HAP-1 (cell line): ENCODE measurements around the gene LRRC8E.

ENCODE experiments used
- DNase-seq, 2 experiments: peaks; one replicate each; pipeline ENCODE4 v3.0.0-alpha.2; 2016 to 2020; ENCODE audit warnings: low spot score in 2 of 2
- H3K27me3 ChIP-seq: fragments of 250-450 bp; sonication (Bioruptor Pico); 2 replicates; pipeline ENCODE4 v1.5.1; 2020; ENCODE audit warnings: low read depth, mild to moderate bottlenecking, moderate library complexity
- H3K36me3 ChIP-seq: fragments of 250-450 bp; sonication (Bioruptor Pico); replicated peaks from 2 replicates; pipeline ENCODE4 v1.5.1; 2020; ENCODE audit warnings: mild to moderate bottlenecking
- H3K4me1 ChIP-seq: fragments of 250-450 bp; sonication (Bioruptor Pico); 2 replicates; pipeline ENCODE4 v1.5.1; 2020; ENCODE audit warnings: mild to moderate bottlenecking
- H3K4me3 ChIP-seq: fragments of 250-450 bp; sonication (Bioruptor Pico); 2 replicates; pipeline ENCODE4 v1.5.1; 2020; ENCODE audit warnings: mild to moderate bottlenecking, moderate library complexity
- H3K9me3 ChIP-seq: fragments of 250-450 bp; sonication (Bioruptor Pico); 2 replicates; pipeline ENCODE4 v1.5.1; 2020; ENCODE audit warnings: mild to moderate bottlenecking, moderate library complexity
- in situ Hi-C: fragments of 300-500 bp; cut with MboI; formaldehyde crosslinking; loops from 3 replicates; pipeline ENCODE4 v1.14.3; 2020; ENCODE audit warnings: low sequenced_read_pairs, inconsistent platforms, mixed read lengths

Gene LRRC8E

DNA sequence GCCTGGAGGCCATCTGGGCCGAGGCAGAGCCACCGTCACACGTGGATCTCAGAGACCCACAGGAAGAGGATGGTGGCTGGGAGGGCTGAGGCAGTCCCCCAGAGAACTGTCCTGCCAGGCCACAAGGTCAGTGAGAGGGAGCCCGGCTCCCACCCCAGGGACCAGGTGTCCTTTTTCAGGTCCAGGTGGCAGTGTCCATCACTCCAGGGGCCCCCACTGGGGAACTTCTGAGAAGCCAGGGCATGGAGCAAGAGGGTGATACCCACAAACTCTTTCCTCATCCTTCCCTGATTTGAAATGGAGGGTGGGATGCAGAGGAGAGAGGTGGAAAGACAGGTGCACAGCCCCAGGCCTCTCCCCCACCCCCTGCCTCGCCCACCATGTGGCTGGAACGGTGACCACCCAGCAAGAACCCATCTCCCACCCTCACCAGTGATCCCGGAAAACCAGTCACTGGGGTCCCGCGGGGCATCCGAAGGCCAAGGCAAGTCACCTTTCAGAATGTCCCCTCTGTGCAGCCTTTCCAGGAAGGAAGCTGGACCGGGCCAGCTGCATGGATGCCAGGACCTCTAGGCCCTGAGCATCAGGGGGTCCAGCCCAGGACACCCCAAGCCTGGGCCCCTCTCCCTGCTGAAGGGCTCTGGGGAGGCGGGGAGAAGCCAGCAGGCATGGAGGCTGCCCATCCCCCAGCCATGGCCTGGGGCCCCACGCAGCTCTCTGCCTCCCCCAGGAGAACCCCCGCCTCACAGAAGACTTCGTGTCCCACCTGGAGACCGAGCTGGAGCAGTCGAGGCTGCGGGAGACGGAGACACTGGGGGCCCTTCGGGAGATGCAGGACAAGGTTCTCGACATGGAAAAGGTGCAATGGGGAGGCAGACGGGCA, 28.2 kb upstream of the LRRC8E start:
- Histone ChIP-seq H3K4me3 (no peak overlapping the region), H3K9me3 (no peaks in the 10 kb centered on the region), H3K27me3 (no peaks in the 10 kb centered on the region), H3K4me1 (no peaks in the 10 kb centered on the region), H3K36me3 (no peaks in the 10 kb centered on the region)
- in situ Hi-C loops, result no loop called here
- no peak for DNase-seq

DNA sequence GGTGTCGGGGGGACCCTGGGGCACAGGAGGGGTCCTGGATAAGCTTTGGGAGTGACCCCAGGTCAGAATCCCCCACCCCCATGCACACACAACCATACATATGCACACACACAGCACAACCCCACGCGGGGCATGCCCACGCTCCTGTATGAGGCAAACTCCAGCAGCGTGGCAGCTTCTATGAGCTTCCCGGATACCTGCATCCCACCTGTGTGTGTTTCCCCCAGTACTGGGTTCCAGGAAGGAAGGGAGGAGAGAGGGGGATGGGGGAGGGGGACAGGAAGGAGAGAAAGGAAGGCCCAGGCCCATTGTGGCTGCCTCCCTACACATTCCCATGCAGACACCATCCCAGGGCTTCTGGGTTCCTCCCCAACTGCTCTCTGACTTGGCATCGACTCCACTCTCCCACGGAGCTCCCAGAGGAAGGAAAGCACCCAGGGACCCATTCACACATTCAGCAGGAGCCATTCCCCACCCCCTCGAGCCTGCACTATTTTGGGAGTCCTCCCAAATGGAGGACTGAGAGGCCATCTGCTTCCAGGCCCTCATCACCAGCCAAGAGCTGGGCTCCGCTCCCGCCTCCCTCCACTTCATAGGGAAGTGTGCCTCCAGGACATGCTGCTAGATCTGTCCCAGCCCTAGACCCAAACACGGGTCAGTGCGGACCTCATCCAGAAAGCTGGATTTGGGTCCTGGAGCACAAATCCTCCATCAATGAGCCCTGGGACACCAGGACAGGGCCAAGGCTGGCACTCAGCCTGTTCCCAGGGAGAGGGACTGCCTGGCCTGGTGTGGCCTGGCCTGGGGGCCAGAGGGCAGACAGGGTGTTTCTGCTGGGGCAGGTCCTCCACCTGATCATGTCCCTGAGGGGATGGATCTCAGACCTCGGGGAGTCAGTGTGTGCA, 27.3 kb upstream of the LRRC8E start:
- H3K4me3 ChIP-seq, result no peak overlapping the region
- in situ Hi-C loops, result no loop called here
- no peaks in the 10 kb centered on the region for H3K27me3 ChIP-seq
- H3K9me3 ChIP-seq, result no peaks in the 10 kb centered on the region
- H3K36me3 ChIP-seq, result no peaks in the 10 kb centered on the region
- no peaks in the 10 kb centered on the region for H3K4me1 ChIP-seq
- no peak for DNase-seq

DNA sequence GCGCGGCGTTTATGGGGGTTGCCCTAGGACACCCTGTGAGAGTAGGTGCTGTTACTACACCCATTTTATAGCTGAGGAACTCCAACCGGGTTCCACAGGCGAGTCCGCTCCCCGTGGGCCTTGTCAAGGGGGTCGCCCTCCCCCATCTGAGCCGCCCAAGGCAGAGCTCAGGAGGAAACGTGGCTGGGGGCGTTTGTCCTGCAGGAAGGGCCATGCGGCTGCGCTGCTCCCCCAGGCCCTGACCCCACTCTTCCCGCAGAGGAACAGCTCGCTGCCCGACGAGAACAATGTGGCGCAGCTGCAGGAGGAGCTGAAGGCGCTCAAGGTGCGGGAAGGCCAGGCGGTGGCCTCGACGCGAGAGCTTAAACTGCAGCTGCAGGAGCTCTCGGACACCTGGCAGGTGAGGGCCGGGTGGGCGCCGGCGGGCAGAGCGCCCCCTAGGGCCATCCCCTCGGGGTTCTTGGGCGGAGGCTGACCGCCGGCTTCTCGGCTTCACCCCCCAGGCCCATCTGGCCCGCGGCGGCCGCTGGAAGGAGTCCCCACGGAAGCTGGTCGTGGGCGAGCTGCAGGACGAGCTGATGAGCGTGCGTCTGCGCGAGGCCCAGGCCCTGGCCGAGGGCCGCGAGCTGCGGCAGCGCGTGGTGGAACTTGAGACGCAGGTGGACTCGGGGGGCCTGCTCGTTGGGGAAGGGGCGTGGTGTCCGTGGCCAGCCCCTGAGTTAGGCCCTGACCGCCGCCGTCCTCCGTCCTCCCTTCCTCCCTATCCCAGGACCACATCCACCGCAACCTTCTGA, 26.5 kb upstream of the LRRC8E start:
- no peak for DNase-seq
- Histone ChIP-seq H3K27me3 (no peaks in the 10 kb centered on the region), H3K4me1 (no peaks in the 10 kb centered on the region), H3K4me3 (no peak overlapping the region), H3K9me3 (no peaks in the 10 kb centered on the region), H3K36me3 (no peaks in the 10 kb centered on the region)
- in situ Hi-C loops, result no loop called here

DNA sequence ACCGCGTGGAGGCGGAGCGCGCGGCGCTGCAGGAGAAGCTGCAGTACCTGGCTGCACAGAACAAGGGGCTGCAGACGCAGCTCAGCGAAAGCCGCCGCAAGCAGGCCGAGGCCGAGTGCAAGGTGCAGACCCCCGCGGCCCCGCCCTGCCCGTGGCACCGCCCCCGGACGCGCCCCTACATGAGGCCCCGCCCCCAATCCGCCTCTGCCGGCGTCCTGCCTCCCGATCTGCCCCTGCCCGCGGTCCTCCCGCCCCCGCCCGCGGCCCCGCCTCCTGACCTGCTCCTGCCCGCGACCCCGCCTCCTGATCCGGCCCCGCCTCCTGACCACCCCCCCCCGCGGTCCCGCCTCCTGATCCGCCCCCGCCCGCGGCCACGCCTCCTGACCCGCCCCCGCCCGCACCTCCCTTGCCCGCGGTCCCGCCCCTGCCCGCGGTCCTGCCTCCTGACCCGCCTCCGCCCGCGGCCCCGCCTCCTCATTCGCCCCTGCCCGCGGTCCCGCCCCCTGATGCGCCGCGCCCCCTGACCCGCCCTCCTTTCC, 25.8 kb upstream of the LRRC8E start:
- no peak overlapping the region for H3K4me3 ChIP-seq
- H3K36me3 ChIP-seq, result no peaks in the 10 kb centered on the region
- H3K4me1 ChIP-seq, result no peaks in the 10 kb centered on the region
- peak in 1 of 2 experiments; percentile 59 for DNase-seq
- in situ Hi-C loops, result no loop called here
- no peaks in the 10 kb centered on the region for H3K27me3 ChIP-seq
- H3K9me3 ChIP-seq, result no peaks in the 10 kb centered on the region

DNA sequence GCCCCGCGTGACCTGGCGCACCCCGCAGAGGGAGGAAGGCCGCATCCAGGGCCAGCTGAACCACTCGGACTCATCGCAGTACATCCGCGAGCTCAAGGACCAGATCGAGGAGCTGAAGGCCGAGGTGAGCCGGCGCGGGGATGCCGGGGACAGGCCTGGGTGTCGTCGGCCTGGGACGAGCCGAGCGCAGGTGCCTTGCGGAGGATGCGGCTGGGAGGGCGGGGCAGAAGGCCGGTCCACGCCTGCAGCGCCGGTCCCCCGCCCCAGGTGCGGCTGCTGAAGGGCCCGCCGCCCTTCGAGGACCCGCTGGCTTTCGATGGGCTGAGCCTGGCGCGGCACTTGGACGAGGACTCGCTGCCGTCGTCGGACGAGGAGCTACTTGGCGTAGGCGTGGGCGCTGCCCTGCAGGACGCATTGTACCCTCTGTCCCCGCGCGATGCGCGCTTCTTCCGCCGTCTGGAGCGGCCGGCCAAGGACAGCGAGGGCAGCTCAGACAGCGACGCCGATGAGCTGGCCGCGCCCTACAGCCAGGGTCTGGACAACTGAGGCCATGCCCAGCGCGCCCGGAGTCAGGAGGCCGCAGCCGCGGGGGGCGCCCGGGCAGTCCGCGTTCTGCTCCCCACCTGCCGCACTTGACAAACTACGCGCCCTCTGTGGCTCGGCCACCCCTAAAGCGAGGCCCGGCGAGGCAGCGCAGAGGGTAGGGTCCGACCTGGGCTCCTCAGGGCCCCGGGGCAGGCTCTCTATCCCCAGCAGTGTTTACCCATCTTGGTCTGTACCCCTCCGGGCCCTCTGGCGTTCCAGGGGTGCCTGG, 24.9 kb upstream of the LRRC8E start:
- no peaks in the 10 kb centered on the region for H3K27me3 ChIP-seq
- no peaks in the 10 kb centered on the region for H3K36me3 ChIP-seq
- H3K9me3 ChIP-seq, result no peaks in the 10 kb centered on the region
- DNase-seq, result no peak
- in situ Hi-C loops, result no loop called here
- H3K4me3 ChIP-seq, result no peak overlapping the region
- H3K4me1 ChIP-seq, result peaks cover 4% of the 10 kb centered on the region; the same call in 1 of the 2 replicates

DNA sequence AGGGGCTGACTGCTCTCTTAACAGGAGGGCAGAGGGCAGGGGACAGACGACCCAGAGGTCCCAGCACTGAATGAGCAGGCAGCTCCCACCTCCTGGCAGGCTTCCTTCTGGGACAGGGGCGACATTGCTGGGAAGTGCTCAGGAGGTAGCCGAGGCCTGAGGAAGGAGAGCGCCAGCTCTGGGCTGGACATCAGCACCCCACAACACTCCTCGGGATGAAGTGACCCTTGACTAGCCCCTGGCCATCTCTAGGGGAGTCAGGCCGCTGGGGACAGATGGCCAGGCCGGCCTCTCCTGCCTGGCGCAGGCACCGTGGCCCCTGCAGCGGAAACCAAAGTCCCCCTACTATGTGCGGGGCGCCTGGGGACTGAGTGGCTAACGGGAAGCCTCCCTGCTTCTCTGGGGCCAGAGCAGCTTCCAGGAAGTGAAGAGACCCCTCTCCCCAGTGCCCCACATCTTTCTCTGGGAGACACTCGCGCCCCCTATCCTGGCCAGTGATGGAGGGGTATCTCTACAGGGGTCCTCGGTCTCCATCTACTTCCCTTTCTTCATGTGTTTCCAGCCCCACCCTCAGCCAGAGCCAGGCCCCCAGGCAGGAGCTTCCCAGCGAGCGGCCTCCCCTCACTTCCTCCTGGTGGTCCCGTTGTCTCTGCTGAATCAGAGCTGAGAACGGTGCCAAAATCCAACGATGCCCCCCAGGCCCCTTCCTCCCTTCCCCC, 24.2 kb upstream of the LRRC8E start:
- Histone ChIP-seq H3K27me3 (no peaks in the 10 kb centered on the region), H3K9me3 (no peaks in the 10 kb centered on the region), H3K4me3 (no peak overlapping the region), H3K4me1 (peaks cover 5% of the 10 kb centered on the region; the same call in 1 of the 2 replicates), H3K36me3 (no peaks in the 10 kb centered on the region)
- no peak for DNase-seq
- in situ Hi-C loops, result no loop called here

DNA sequence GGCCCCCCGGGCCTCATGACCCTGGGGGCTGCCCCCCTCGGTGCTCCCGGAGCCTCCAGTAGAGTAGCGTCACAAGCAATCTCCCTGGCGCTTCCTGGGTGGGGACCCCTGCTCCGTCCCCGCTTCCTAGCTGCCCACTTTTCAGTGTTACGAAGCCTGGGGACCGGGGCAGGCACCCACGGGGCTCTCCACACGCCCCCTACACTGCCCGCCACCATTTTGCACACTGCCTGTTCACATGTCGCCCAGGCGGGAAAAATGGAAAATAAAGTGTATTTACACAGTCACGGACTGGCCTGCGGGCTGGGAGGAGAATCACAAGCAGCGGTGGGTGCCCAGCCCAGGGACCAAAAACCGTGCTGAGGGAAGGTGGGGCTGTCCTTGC, 23.6 kb upstream of the LRRC8E start:
- in situ Hi-C loops, result loop anchor here (5.0 kb wide), 1 partner anchor 58 kb away; the partner anchor contains the start of gene SNAPC2
- Histone ChIP-seq H3K9me3 (no peaks in the 10 kb centered on the region), H3K36me3 (no peaks in the 10 kb centered on the region), H3K27me3 (no peaks in the 10 kb centered on the region), H3K4me3 (no peak overlapping the region), H3K4me1 (peaks cover 10% of the 10 kb centered on the region; the same call in 1 of the 2 replicates)
- DNase-seq, result no peak

DNA sequence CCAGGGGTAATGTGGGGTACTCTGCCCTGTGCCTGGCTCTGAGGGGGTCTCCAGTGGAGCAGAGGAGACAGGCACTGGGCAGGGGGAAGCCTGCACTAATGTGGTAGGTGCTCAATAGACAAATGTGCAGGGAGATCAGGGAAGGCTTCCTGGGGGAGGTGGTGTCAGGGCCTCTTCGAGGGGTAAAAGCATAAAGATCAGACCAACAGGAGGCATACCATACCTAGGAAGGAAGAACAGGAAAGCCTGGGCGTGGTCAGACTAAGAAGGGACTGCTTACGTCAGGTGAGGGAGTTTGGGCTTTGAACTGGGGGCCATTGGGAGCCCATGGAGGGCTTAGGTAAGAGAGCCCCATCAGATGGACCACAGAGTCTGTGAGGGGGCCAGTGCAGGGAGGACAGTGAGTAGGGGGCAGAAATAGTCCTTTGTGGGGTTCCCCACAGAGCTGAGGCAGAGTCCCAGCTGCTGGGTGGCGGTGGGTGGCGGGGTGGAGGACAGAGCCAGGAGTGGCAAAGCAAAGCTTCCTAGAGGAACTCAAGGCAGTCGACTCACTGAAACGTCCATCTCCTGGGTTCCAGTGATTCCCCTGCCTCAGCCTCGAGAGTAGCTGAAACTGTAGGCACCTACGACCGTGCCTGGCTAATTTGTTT, 22.9 kb upstream of the LRRC8E start:
- no peak for DNase-seq
- no peaks in the 10 kb centered on the region for H3K36me3 ChIP-seq
- H3K27me3 ChIP-seq, result no peaks in the 10 kb centered on the region
- in situ Hi-C loops, result loop anchor here (5.0 kb wide), 1 partner anchor 57 kb away; the partner anchor contains the start of gene SNAPC2
- H3K4me1 ChIP-seq, result peaks cover 12% of the 10 kb centered on the region; the same call in 1 of the 2 replicates
- H3K9me3 ChIP-seq, result no peaks in the 10 kb centered on the region
- no peak overlapping the region for H3K4me3 ChIP-seq

DNA sequence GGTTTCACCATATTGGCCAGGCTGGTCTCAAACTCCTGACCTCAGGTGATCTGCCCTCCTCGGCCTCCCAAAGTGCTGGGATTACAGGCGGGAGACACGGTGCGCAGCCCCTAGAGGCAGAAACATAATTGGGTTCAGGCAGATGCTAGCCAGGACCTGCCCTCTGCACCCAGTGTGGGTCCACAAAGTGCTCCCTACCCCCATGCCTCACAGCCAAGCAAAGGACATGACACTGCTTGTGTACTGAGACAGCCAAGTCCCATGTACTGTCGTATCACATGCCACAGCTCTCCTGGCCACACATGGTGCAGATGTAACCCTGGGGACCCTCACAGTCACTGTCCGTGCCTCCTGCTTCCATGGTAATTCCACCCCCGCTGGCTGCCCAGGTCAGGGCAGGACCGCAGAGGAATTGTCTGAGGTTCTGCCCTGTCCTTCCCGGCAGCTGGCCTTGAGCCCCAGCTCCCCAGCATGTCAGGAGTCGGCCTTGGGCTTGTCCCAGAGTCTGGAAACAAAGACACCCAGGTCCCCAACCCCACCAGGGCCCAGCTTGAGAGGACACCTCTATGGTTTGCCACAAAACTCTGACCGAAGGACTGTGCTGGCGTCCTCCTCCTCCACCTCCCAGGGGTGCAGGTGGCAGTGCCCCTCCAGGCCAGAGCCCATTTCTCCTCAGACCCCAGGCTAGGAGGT, 21.8 kb upstream of the LRRC8E start:
- H3K4me3 ChIP-seq, result no peak overlapping the region
- H3K9me3 ChIP-seq, result no peaks in the 10 kb centered on the region
- in situ Hi-C loops, result loop anchor here (5.0 kb wide), 1 partner anchor 56 kb away; the partner anchor contains the start of gene SNAPC2
- H3K36me3 ChIP-seq, result no peaks in the 10 kb centered on the region
- H3K4me1 ChIP-seq, result peaks cover 20% of the 10 kb centered on the region
- no peak for DNase-seq
- no peaks in the 10 kb centered on the region for H3K27me3 ChIP-seq

DNA sequence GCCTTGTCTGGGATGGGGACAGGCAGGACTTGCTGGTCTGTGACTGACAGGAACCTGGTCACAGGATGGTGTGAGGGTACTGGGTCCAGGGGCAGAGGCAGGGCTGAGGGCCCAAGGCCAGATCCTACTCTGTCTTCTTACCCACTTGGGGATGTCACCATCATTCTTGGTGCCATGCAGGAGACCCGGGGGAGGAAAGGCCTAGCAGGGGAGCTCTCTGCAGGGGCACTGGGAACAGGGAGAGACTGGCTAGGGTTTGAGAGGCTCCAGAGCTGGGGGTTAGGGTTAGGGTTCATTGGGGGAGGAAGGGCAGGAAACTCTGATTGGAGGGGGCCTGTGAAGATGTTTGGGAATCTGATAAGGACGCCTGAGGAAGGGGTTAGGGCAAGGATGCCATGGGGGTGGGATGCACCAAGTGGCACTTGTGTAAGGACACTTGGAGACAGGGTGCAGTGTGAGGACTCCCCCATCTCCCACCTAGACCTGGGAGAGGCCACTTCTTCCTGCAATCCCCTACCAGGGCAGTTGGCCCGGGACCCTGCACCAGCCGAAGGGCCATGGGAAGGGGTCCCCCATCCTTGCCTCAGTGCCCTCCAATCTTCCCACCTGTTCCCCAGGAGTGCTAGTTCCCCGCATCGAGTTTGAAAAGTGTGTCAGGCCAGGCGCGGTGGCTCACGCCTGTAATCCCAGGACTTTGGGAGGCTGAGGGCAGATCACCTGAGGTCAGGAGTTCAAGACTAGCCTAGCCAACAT, 21.0 kb upstream of the LRRC8E start:
- in situ Hi-C loops, result loop anchor here (5.0 kb wide), 1 partner anchor 55 kb away; the partner anchor contains the start of gene SNAPC2
- no peak for DNase-seq
- Histone ChIP-seq H3K4me3 (no peak overlapping the region), H3K4me1 (peaks cover 26% of the 10 kb centered on the region), H3K27me3 (no peaks in the 10 kb centered on the region), H3K36me3 (no peaks in the 10 kb centered on the region), H3K9me3 (no peaks in the 10 kb centered on the region)

DNA sequence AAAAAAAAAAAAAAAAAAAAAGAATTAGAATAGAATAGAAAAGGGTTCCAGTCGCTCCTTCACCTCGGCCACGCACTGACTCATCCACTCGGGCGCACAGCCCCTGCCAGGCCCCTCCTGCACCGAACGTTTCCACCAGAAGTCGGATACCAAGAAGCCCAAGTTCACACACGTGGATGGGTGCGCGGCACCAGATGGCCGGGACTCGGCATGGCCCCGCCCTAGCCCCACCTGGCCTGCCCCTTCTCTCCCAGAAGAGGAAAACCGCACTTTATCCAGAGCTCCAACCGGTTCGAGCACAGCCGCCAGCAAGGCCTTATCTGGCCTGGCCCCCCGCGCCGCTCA, 20.0 kb upstream of the LRRC8E start:
- DNase-seq, result peak; percentile 50 to 81
- in situ Hi-C loops, result loop anchor here (5.0 kb wide), 1 partner anchor 54 kb away; the partner anchor contains the start of gene SNAPC2
- H3K36me3 ChIP-seq, result 0 out of 2 replicates have a peak, but pooled peaks cover 4% of the 10 kb centered on the region
- H3K9me3 ChIP-seq, result no peaks in the 10 kb centered on the region
- H3K27me3 ChIP-seq, result no peaks in the 10 kb centered on the region
- peaks cover 32% of the 10 kb centered on the region for H3K4me1 ChIP-seq
- H3K4me3 ChIP-seq, result peak overlapping the region; percentile 27
